ENCODE data around the gene TREH. TPM values are rescaled to one million over a fixed set of nuclear protein-coding genes. Genes with fewer than 3 reads are reported as not detected.

TREH gene
- total RNA-seq, 2 donors from 2014 or later: 2.4 TPM; not detected in 1

GRCh38 chr11:118640332-118641154, 38.9 kb downstream of the TREH start:
- WGBS: 64% methylated on average over 5 of the region's 5 CpGs
- peaks cover 7 to 16% of the 10 kb centered on the region in 2 donors for H3K36me3 ChIP-seq
- intact Hi-C loops (cut with DNase I): no loop called here
- H3K4me3 ChIP-seq: no peak overlapping the region
- H3K9me3 ChIP-seq: no peaks in the 10 kb centered on the region
- H3K4me1 ChIP-seq (replicated peaks): peaks cover 18% of the 10 kb centered on the region
- no peak overlapping the region for H3K27ac ChIP-seq
- TF ChIP-seq POLR2AphosphoS5 (IDR thresholded peaks at IDR 0.05) (no peak), CTCF (IDR thresholded peaks at IDR 0.05) (peak in 2 of 4 experiments; percentile 39 to 40)
- H3K27me3 ChIP-seq (replicated peaks; ENCODE audit: insufficient read depth): no peaks in the 10 kb centered on the region
- DNase-seq (ENCODE audit: low spot score): no peak

GRCh38 chr11:118639899-118640298, 39.6 kb downstream of the TREH start:
- 57% methylated on average over 4 of the region's 4 CpGs for WGBS
- H3K4me1 ChIP-seq (replicated peaks): peaks cover 19% of the 10 kb centered on the region
- no peaks in the 10 kb centered on the region for H3K9me3 ChIP-seq
- H3K27ac ChIP-seq: peak overlapping the region in 1 of 2 donors; percentile 47
- H3K36me3 ChIP-seq: peaks cover 7 to 9% of the 10 kb centered on the region in 2 donors
- intact Hi-C loops (cut with DNase I): no loop called here
- no peak for DNase-seq (ENCODE audit: low spot score)
- no peaks in the 10 kb centered on the region for H3K27me3 ChIP-seq (replicated peaks; ENCODE audit: insufficient read depth)
- TF ChIP-seq CTCF (IDR thresholded peaks at IDR 0.05): no peak
- no peak for TF ChIP-seq POLR2A (IDR thresholded peaks at IDR 0.05)
- TF ChIP-seq POLR2AphosphoS5 (IDR thresholded peaks at IDR 0.05): no peak
- no peak overlapping the region for H3K4me3 ChIP-seq

GRCh38 chr11:118638726-118639125, 40.7 kb downstream of the TREH start:
- no peak for DNase-seq (ENCODE audit: low spot score)
- H3K27ac ChIP-seq: no peak overlapping the region
- H3K4me3 ChIP-seq: no peak overlapping the region
- no peaks in the 10 kb centered on the region for H3K36me3 ChIP-seq
- intact Hi-C loops (cut with DNase I): no loop called here
- H3K4me1 ChIP-seq (replicated peaks): peaks cover 21% of the 10 kb centered on the region
- H3K27me3 ChIP-seq (replicated peaks; ENCODE audit: insufficient read depth): no peaks in the 10 kb centered on the region
- no peak for TF ChIP-seq POLR2AphosphoS5 (IDR thresholded peaks at IDR 0.05)
- no peak for TF ChIP-seq POLR2A (IDR thresholded peaks at IDR 0.05)
- no peak for TF ChIP-seq CTCF (IDR thresholded peaks at IDR 0.05)
- no peaks in the 10 kb centered on the region for H3K9me3 ChIP-seq
- WGBS: 86% methylated on average over 6 of the region's 6 CpGs

GRCh38 chr11:118636569-118637290, 42.7 kb downstream of the TREH start:
- H3K9me3 ChIP-seq: no peaks in the 10 kb centered on the region
- H3K4me1 ChIP-seq (replicated peaks): peaks cover 21% of the 10 kb centered on the region
- peak overlapping the region in 1 of 2 donors; percentile 78 for H3K27ac ChIP-seq
- WGBS: 77% methylated on average over 8 of the region's 8 CpGs
- H3K4me3 ChIP-seq: no peak overlapping the region
- no peak for TF ChIP-seq POLR2AphosphoS5 (IDR thresholded peaks at IDR 0.05)
- TF ChIP-seq POLR2A (IDR thresholded peaks at IDR 0.05): no peak
- TF ChIP-seq CTCF (IDR thresholded peaks at IDR 0.05): no peak
- H3K36me3 ChIP-seq: no peaks in the 10 kb centered on the region
- intact Hi-C loops (cut with DNase I): no loop called here
- H3K27me3 ChIP-seq (replicated peaks; ENCODE audit: insufficient read depth): no peaks in the 10 kb centered on the region
- no peak for DNase-seq (ENCODE audit: low spot score)

Measured in prostate gland (tissue), 2 donors.